UCSD-AML1 (cell line): ENCODE data around the gene ANKS1B.

ENCODE experiments used
- DNase-seq: peaks from one replicate; lab custom pipeline; 2025; ENCODE audit not compliant: unreplicated experiment; lab: John Stamatoyannopoulos, UW

Gene ANKS1B

DNA sequence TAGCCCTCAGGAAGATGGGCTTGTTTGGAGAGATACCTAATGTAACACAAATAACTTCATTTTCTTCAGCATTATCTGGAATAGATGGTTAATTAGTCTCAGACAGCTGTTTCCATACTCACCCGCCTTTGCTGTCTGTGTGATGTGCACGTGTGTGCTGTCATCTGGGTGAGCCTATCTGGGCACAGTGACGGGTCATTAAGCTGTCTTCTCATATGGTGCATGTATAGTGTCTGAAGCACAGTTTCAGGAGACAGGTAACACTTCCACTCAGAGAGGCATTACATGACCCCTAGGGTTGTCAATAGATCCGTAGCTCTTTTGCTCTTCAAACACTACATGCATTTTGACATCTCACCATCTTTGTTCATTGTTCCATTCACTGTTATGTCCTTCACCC, 846.3 kb downstream of the ANKS1B start:
- no peak for DNase-seq

DNA sequence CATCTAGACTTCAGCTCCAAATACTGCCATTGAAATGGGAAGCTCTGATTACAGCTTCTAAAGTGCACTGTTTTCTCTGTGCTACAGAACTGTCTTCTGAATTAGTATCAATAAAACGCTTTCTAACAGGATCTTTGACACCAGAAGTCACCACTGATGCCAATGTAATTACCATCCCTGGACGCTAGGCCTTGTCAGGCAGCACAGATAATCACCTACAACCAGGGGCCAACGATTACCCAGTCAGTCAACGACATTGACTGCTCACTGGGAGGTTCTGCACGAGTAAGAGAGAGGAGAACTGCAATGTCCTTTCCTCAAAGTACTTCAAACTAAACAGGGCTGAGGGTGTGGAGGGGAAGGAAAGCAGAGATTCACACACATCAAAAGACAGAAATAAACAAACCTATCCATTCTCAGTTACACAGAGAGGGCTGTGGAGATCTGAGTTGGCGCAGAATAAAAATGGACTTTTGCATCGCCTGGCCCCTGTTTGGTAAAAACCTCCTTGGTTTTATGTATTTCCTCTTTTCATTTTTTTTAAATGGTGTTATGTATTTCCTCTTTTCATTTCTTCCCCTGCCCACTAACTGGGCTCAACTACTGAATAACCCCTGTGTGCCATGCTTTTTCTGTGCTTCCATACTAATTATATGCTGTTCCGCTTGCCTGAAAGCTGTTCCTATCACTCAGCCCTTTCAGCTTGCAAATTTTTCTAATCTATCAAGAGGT, 847.4 kb downstream of the ANKS1B start:
- no peak for DNase-seq

DNA sequence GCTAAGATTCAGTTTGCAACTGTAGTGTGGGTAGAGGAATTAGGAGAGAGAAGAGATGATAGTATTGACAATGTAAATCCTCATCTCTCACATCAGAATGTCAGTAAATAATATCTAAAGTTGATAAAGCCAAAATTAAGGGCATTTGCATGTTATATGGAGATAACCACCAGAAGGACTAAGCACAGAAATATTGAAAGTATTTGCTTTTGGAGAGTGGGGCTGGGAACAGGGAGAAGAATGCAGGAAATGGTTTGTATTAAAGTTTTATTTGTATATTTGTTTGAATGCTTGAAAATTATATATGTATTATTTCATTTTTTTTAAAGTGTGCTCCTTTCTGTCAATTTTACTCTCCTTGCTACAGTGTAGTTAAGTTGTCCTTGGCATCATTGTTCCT, 848.2 kb downstream of the ANKS1B start:
- no peak for DNase-seq

DNA sequence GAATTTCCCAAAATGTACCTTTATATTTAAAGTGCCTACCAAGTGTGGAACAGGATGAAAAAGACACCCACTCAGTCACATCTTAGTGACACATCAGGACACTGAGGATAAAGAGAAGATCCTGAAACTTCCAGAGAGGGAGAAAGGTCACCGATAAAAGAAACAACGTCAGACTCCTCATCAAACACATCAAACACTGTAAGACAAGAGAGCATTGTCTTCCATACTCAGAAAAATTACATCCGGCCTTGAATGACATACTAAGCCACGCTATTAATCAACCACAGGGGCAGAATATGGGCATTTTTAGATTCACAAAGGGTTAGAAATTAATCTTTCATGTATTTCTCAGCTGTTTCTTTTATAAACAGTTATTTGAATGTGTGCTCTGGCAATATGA, 849.4 kb downstream of the ANKS1B start:
- no peak for DNase-seq

DNA sequence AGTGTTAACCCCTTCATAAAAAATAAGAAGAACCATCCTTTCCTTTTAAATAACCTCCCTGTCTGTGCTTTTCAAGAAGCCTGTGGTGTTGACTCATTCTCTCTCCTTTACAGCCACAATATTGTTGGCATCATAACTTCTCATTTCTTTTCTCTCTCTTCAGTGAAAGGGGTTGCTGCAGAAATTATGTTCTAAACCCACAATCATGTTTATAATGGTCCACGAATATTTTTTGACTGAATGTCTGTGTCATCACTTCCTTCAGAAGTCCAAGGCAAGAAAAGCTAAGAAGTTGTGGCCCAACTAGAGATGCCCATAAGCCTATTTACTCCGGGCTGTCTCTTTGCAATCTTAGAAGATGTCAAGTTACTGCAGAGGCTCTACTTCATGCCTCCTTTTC, 851.3 kb downstream of the ANKS1B start:
- no peak for DNase-seq

DNA sequence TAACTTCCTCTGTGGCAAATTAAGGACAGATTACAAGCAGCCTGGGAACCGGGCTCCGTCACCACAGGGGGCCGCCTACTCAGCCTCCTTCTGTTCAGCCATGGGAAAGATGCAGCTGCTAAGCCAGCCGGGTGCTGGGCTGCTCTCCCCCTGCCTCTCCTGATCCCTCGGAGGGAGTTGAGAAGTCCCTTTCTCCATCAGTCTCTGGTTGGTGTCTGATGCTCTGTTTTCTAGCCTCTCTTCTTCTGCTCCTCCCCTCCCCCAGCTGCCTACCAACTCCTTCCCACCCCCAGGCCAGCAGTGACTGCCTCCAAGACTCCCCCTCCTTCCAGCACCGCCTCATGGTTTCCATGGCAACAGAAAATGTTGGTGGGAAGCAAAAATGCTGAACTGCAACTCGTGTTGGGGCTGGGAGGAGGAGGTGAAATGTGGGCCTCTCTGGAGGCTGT, 853.0 kb downstream of the ANKS1B start:
- DNase-seq, result no peak

DNA sequence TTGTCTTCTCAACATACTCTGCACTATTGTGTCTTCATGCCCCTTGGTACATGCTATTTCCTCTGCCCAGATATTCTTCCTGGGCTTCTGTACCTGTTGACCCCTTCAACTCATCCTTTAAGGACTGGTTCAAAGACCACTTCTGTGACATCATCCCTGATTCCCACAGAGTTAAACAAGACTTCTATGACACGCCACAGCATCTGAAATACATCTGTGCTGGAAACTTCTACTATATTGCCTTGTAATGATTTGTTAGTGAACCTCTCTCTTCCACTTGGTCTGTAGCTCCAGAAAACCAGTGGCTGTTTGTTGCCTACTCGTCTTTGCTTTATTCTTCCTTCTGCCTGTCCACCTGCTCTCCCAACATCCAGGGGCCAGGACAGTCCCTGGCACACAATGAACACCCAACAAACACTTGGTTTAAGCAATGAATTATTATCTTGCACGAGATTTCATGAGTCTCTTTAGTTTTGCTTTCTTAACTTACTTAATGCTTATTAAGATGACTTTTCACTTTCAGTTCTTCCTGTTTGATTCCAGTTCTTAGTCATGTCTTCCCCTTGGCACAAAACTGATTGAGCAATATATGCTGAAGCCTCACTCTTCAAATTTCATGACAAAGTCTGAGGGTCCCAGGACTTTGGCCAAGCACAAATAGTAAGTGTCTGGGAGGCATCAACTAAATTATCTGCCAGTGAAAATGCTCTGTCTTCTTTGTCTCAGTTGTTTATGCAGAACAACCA, 853.8 kb downstream of the ANKS1B start:
- no peak for DNase-seq

DNA sequence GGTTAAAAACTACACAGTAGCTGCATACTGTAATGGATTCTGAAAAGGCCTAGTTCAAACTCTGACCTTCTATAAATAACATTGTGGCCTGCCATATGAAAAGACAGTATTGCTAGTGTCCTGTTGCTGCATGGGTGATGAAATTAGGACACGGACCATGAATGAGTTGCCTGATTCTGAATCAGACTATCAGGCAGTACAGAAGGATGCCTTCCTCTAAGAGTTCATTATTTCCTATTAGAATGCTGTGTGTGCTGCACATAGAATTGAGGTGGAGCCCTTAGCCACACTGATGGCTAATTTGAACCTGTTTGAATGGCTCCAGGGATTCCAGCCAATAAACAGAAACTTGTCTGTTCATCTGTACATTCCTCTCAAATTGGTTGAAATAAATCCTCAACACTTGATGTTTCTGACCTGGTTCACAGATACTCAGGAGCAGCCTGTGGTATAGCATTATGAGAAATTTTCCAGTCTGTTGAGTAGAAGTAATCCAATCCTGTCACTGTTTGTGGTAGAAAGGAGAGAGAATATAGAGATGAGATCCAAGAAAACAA, 856.4 kb downstream of the ANKS1B start:
- no peak for DNase-seq

DNA sequence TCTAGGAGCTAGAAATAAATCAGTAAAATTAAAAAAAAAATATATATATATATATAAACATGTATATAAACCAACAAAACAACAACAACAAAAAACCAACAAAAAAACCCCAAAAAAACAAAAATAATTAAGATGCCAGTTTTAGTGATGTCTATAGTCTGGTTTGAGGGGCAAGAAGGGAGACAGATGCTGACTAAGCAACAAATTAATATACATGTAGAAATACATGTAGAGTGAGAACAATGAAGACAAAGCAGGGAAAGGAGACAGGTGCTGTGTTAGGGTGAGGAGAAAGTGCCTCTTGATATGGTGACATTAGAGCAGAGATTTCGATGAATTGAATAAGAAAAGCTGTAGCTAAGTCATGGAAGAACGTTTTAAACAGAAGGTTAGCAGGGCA, 861.8 kb downstream of the ANKS1B start:
- no peak for DNase-seq

DNA sequence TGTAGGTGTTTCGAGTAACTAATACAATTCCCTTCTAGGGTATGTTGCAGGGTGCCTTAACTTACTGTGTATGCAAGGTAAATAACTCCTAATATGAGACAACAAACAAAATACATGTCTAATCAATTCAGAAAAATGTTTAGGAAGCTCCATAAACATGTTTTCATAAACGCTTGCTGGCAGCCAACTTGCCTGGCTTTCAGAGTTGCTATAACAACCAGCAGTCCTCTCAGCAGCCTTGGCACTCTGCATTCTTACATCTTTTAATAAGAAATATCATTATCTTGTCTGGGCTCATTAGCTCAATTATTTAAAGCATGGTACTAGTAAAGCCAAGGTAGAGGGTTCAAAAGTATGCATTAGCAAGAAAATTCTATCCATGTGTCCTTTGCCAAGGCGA, 862.2 kb downstream of the ANKS1B start:
- no peak for DNase-seq

DNA sequence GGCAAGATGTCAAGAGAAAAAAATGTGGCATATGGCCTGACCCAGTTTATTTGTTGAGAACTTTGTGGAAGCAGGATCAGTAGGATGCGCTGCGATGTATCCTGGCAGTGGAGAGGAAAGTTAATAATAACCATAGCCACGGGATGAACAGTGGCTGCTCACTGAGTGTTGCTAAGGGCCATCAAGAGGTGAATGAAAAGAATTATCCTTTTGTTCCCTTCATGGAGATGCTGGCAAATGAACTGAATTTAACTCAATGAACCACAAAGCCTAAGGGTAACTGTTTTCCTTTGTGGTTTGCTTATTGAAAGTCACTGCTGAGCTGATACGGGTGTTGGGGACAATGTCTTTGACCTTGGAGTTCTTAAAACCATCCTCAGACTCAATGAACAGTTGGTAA, 863.2 kb downstream of the ANKS1B start:
- DNase-seq, result no peak

DNA sequence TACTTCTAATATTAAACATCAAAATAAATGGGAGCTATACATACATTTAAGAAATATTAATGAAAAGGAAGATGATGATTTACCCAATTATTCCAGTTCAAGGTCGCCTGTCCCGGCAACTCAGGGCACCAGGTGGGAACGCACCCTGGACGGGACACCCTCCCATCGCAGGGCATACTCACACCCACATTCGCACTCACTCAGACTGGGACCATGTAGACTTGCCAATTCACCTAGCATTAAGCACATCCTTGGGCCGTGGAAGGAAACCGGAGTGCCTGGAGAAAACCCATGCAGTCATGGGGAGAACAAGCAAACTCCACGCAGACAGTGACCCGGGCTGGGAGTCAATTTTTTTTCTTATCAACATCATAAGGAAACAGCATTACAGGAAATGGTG, 864.8 kb downstream of the ANKS1B start:
- no peak for DNase-seq

DNA sequence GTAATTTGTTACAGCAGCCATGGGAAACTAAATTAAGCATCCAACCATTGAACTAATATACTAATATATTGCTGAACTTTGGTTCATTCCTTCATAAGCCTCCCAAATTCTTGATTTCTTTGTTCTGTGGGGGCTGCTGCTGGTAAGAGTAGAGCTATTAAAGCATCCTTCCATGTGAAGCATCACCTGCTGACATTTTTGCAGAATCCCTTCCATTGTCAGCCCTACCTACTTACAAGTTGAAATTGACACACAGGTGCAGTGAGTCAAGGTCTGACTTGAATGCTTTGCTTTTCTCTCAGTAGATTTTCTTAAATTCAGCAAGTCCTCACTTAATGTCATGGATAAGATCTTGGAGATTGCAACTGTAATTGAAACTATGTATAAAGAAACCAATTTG, 865.3 kb downstream of the ANKS1B start:
- no peak for DNase-seq

DNA sequence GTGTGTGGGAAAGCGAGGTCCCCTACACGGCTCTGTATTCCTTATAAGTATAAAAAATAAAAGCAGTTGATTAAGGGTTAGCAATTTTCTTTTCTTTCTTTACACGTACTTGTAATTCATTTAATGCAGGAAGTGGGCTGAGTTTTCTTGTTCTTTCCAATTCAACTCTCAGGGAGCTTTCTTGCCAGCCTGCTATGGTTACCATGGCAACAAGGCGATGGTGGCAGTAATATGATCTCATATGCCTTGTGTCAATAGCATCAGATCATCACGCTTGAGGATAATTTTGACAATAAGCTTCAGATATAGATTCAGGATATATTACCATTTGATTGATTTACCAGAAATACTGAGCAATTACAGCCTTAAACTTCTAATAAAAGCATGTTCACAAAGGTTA, 873.1 kb downstream of the ANKS1B start:
- no peak for DNase-seq

DNA sequence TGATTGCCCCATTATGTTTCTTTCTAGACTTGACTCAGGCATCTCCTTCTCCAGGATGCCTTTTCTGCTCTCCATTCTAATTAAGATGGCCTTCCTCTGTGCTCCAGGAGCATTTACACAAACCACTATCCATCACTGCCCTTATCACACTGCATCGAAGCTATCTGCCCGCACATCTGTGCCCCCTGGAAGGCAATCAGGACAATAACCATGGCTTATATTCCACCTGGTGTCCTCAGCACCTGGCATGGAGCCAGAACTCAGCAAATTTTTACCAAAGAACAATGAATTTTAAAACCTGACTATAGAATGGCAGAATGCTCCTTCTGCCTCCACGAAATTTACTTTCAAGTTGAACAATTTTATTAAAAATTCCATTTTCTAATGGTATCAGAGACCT, 873.9 kb downstream of the ANKS1B start:
- DNase-seq, result no peak

DNA sequence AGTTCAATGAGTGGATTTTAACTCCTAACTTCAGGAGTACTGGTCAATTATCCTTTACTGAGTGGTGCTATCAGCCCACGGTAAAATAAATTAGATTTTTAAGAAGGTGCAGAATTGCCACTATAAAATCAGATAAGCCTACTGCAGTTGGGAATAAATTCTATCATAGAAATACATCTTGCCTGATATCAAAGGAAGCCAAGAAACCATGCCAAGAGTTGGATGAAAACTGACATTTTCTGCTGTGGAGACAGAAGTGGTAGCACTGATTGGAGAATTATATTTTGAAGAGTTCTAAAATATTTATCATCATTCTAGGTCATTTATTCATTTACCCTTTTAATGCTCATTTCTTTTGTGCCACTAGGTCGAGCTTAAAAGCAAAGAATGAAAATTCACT, 874.5 kb downstream of the ANKS1B start:
- DNase-seq, result no peak

DNA sequence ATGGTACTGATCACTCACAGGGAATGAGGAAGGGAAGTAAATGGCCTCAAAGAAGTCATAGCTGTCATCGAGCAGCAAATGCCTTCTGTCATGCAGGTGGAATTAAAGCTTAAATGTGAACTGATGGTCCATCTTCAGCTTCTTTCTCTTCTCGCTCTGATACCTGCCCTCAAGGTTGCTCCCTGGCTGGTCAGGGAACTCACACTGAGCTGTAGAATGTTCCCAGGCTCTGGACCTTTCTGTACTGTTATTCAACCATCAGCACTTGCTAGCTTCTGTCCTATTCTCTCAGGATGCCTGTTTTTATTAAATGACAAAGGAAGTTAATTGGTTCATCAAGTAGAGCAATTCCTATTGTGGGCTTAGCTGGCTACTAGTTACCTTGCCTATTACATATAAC, 875.8 kb downstream of the ANKS1B start:
- DNase-seq, result no peak

DNA sequence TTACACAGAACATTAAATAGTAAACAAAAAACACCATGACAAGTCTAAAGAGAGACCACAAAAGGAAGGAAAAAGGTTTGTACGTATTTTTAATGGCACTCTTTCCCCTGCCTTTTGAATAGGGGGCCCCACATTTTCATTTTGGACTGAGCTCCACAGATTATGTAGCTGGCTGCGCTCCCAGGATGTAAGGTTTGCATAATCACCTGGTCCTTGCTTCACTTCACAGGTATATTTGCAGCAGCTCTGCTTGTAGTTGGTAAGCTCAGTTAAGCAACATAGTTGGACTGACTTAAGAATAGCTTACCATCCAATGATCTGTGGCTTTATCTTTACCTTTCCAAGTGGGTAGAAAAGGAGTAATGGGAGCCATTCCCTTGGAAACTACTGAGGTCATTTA, 885.0 kb downstream of the ANKS1B start:
- no peak for DNase-seq

DNA sequence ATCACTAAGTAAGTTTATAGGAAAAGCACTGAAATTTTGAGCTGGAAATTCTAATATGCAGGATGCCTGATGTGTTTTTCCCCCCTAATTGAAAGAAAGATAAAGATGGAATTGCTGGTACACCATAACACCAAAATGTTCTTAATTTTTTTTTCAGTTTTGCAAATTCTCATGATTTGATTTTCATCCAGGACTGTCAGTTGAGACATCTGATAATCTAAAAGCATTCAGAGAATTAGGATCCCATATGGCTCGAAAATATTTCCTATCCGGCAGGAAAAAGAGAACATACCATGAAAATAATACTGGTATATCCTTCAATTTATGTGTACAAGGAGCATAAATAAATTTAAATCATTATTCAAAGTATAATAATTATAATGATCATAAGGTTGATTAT, 887.6 kb downstream of the ANKS1B start:
- DNase-seq, result no peak

DNA sequence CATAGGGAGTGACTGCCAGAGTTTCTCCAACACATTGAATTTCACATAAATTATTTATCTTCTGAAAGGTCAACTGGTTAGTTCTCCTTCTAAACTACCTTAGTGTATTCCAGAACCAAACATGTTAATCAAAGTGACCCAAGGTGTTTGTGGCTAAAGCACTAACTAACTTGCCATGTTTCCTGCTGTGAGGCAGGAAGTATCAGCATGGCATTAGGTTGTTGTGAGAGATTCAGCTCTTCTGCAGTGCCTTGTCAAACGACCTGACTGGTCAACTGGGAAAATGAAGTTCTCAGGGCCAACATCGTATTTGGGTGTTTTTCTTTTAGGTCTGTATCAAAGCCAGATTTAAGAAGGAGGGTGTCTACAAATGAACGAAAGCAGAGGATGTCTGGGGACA, 891.6 kb downstream of the ANKS1B start:
- DNase-seq, result no peak

DNA sequence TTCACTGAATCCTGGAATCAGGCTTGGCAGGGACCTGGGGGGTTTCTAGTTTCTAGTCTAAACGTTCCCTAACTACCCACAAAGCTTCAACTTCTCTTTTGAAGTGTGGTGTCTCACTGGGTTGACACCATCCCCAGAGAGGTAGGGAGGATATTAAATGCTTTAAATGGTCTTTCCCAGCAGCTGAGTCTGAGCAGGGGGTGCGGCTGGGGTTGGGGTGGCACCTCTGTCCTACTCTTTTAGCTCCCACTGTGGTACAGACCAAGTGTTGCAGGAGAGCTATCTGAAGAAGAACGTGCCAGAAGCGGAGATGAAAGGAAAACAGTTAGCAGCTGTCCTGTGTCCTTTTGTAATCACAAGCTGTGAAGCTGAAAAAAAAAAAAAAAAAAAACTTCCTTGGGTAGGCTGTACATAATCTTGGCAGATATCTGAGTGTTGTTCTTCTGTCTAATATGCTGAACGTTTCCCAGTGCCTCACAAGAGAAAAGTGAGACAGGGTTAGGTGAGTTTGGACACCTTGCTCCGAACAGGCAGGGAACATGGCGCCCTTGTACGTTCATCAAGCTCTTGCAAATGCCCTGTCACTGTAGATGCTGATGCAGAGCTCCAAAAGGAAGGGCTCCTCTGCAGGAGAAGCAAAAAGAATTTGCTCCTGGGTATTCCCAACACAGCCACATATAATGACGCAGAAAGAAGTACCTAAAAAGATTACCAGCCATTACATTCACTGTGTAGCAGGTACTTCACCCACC, 892.5 kb downstream of the ANKS1B start:
- no peak for DNase-seq

DNA sequence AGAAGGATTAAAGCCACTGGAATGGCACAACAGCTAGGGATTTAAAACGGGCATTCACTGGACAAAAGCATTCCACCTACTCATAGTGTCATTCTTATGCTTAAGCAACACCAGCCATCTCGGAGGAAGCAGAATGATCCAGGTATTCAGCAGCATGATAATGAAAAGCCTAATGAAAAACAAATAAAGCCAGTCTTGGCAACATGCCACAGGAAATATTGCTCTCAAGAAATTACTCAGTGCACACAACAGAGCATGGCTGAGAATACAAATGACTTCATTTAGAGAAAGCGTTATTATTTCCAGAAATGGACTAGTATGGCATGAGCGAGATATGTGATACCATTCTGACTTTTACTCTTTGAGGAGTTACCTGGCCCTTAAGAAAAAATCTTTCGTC, 897.5 kb downstream of the ANKS1B start:
- DNase-seq, result no peak
